Urinary bladder (tissue), 4 donors: Measurements from ENCODE around the gene CRYAB. TPM values are rescaled to one million over a fixed set of nuclear protein-coding genes. Genes with fewer than 3 reads are reported as not detected.
"Not testable (repeated sequence)": the region's sequence is repeated elsewhere in the genome, so short reads cannot be mapped to it uniquely, and the experiment has no call there.

Experiments used
- DNase-seq: peaks from one replicate; pipeline ENCODE4 v3.0.0-alpha.2; 2015; ENCODE audit errors: extremely low spot score
- H3K27ac ChIP-seq: one replicate; pipeline ENCODE4 v1.5.1; 2013; ENCODE audit warnings: low read depth, mild to moderate bottlenecking, moderate library complexity
- H3K36me3 ChIP-seq: one replicate; pipeline ENCODE4 v1.6.1; 2013; ENCODE audit warnings: mild to moderate bottlenecking, moderate library complexity; ENCODE audit not compliant: insufficient read depth
- H3K4me1 ChIP-seq: one replicate; pipeline ENCODE4 v1.6.1; 2013; ENCODE audit warnings: mild to moderate bottlenecking, moderate library complexity; ENCODE audit not compliant: insufficient read depth
- H3K4me3 ChIP-seq: one replicate; pipeline ENCODE4 v1.5.1; 2013; ENCODE audit warnings: low read depth, low read length
- WGBS: extraction: QIAGEN DNeasy Blood & Tissue Kit; methylation state at CpG from one replicate; pipeline ENCODE4 v1.1.7; 2013; 5-methylcytosine and 5-hydroxymethylcytosine counted together
- polyA plus RNA-seq: library from polyadenylated mRNA; stranded (reverse); fragments of 200-250 nt; gene quantifications from one replicate; pipeline ENCODE4 v1.2.3, GENCODE V29; 2013
- total RNA-seq: library from RNA; depleted of rRNA; stranded (reverse); fragments of >200 nt; gene quantifications from one replicate; pipeline ENCODE4 v1.2.3, GENCODE V29; 2014
- donor health status: healthy with polysubstance abuse.
- donor health status: healthy.

Gene CRYAB
- total and polyA plus RNA-seq, 2 donors: 21.3 to 231 TPM

DNA sequence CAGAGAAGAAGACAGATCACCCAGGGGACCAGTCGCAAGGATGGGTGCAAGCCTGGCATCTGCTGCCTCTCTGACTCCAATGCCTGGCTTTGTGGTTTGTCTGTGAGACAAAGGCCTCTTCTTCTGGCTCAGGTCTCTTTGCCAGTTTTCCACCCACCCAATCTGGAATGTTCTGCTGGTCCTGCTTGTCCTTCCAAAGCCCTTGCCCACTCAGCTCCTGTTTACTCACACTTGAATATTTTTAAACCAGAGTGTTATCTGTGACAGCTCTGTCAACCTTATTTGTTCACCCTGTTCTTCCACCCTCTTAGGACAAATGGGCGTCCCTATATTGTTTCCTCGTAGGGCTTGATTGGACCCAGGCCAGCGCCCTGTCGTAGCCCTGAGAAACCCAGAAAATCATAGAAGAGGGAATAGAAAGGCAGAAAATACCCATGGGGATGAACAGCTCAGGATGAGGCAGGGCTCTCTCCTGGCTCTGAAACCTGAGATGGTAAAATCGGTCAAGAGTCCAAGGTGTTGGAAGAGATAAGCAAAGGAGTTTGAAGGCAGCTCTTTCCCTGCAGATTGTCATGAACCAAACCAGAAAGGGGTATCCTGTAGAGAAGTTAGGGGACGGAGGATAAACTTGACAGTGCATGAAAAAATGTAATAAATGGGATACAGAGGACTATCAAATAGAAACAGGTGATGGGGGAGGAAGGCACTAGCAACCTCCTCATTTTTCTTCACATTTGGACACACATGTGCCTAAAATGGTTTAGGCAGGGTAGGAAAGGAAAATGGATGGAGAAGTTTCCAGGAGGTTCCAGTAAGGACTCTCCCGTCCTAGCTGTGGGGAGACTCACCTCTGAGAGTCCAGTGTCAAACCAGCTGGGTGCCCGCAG lies 651 bp downstream of the CRYAB start:
- 41% methylated on average over 9 of the region's 9 CpGs for WGBS
- no peak for DNase-seq
- no peaks in the 10 kb centered on the region for H3K36me3 ChIP-seq
- H3K4me3 ChIP-seq: peak overlapping the region; percentile 9
- no peaks in the 10 kb centered on the region for H3K4me1 ChIP-seq
- H3K27ac ChIP-seq: peak overlapping the region; percentile 86

DNA sequence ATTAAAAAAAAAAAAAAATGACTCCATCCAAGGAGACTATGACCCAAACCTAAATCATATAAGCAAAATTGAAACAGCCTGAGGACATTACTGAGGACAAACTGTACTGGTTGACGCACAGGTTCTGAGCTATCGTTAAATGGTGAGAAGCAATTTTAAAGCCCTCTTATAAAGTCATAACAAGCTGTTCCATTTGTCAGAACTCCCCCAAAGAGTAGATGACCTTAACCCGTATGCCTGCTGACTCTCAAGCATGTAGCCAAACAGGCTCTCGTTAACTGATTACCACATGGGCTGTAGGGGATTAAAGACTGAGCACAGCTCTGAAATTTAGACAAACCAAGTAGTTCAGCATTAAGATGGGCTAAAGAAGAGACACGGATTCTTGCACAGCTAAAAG lies 2.2 kb downstream of the CRYAB start:
- DNase-seq: no peak
- Histone ChIP-seq H3K36me3 (no peaks in the 10 kb centered on the region), H3K4me1 (no peaks in the 10 kb centered on the region), H3K27ac (no peak overlapping the region), H3K4me3 (no peak overlapping the region)
- WGBS: 53% methylated on average over 5 of the region's 5 CpGs

DNA sequence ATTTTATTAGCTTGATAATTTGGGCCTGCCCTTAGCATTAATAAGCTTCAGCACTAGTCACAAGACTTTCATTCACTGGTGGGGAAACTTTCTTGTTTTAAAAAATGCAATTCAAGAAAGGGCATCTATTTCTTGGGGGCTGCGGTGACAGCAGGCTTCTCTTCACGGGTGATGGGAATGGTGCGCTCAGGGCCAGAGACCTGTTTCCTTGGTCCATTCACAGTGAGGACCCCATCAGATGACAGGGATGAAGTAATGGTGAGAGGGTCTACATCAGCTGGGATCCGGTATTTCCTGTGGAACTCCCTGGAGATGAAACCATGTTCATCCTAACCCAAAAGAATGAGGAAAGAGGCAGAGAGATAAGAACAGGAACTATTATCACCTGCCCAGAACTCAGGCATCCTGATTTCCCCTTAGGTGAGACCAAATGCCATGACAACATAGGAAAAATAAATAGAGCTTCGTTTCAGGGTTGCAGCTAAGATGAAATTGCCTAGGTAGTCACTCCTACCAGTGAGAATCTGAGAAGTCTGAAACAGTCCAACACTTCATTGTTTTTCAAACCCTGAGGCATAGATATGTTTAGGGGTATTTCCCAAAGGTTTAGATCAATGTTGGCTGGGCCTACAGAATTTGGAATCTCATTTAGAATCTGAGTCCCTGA lies 2.8 kb downstream of the CRYAB start:
- no peak overlapping the region for H3K27ac ChIP-seq
- H3K4me1 ChIP-seq: no peaks in the 10 kb centered on the region
- H3K4me3 ChIP-seq: no peak overlapping the region
- H3K36me3 ChIP-seq: no peaks in the 10 kb centered on the region
- WGBS: 74% methylated on average over 5 of the region's 5 CpGs
- no peak for DNase-seq

DNA sequence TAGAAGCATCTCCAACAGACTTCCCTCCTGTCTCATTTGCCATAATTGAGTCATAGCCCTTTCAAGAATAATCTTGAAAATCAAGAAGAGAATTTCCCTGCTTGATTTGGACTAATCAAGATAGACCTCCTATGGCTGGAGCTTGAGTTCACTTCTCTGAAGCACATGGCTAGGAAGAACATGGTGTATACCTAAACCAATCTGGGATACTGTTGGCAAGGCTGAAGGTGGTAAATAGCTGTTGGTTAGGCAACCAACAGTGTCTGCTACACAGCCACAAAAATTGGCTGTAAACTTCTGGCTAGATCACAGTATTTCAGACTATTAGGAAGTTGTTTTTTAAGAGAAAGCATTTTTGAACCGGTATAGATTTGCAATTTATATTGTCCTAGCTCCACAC lies 4.9 kb downstream of the CRYAB start:
- Histone ChIP-seq H3K4me3 (no peak overlapping the region), H3K4me1 (no peaks in the 10 kb centered on the region), H3K36me3 (no peaks in the 10 kb centered on the region), H3K27ac (no peak overlapping the region)
- no peak for DNase-seq
- 86% methylated on average over 1 of the region's 1 CpG for WGBS

DNA sequence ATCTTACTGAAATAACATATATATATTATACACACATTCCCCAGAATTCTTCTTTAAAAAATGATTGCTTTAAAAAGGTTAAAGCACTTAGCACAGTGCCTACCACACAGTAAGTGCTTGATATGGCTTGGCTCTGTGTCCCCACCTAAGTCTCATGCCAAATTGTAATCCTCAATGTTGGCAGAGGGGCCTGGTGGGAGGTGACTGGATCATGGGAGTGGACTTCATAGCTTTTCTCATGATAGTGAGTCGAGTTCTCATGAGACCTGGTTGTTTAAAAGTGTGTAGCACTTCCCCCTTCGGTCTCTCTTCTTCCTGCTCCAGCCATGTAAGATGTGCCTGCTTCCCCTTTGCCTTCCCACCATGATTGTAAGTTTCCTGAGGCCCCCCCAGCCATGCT lies 6.2 kb downstream of the CRYAB start:
- Histone ChIP-seq H3K27ac (no peak overlapping the region), H3K4me3 (no peak overlapping the region), H3K4me1 (no peaks in the 10 kb centered on the region), H3K36me3 (no peaks in the 10 kb centered on the region)
- WGBS: 36% methylated on average over 2 of the region's 2 CpGs
- DNase-seq: no peak

DNA sequence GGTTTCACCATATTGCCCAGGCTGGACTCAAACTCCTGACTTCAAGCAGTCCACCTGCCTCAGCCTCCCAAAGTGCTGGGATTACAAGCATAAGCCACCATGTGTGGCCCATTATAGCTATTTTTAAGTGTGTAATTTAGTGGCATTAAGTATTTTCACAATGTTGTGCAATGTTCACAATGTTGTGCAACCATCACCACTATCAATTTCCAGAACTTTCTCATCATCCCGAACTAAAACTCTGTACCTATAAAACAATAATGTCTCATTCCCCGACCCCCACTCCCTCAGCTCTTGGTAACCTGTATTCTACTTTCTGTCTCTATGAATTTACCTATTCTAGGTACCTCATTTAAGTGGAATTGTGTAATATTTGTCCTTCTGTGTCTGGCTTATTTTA lies 24.7 kb downstream of the CRYAB start:
- DNase-seq: no peak
- WGBS: 90% methylated on average over 2 of the region's 2 CpGs
- H3K36me3 ChIP-seq: no peaks in the 10 kb centered on the region
- no peak overlapping the region for H3K4me3 ChIP-seq
- no peak overlapping the region for H3K27ac ChIP-seq
- H3K4me1 ChIP-seq: no peaks in the 10 kb centered on the region

DNA sequence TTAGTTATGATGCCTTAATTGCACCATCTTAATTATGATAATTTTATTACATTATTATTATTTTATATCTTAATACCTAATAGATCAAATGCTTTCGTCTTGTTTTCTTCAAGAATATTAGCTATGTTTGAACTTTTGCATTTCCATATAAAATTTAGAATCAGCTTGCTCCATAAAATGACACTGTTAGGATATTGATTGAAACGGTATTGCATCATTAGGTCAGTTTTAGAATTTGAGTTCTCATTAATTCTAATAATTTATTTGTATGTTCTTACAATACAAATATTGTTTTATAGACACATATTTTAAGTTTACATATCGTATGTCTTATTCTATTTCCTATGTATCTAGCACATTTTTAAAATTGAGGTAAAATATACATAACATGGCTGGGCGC lies 25.5 kb downstream of the CRYAB start:
- H3K27ac ChIP-seq: no peak overlapping the region
- no peaks in the 10 kb centered on the region for H3K36me3 ChIP-seq
- no peak for DNase-seq
- WGBS: 90% methylated on average over 4 of the region's 4 CpGs
- no peaks in the 10 kb centered on the region for H3K4me1 ChIP-seq
- H3K4me3 ChIP-seq: no peak overlapping the region

DNA sequence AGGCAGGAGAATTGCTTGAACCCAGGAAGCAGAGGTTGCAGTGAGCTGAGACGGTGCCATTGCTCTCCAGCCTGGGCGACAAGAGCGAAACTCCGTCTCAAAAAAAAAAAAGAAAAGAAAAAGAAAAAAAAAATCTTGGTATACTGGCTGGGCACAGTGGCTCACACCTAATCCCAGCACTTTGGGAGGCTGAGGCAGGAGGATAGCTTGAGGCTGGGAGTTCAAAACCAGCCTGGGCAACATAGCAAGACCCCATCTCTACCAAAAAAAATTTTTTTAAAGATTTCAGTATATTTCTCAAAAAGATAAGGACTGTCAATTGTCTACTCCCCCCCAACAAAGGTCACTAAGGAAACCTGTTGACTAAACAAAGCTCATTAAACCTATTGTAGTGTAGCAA lies 26.5 kb downstream of the CRYAB start:
- H3K36me3 ChIP-seq, DNase-seq, H3K27ac ChIP-seq, H3K4me3 ChIP-seq, H3K4me1 ChIP-seq: not testable (repeated sequence)
- WGBS: 79% methylated on average over 4 of the region's 4 CpGs

DNA sequence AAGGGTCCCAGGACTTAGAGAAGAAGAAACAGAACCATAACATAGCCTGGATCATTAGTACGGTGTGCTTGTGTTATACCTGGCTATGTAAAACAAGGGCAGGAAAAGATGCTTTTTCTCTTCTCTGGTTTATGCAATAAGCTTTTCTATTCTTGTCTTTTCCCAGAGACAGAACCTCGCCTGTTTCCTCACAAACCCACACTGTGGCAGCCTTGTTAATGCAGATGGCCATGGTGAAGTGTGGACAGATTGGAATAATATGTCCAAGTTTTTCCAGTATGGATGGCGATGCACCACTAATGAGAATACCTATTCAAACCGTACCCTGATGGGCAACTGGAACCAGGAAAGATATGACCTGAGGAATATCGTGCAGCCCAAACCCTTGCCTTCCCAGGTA lies 29.4 kb downstream of the CRYAB start:
- WGBS: 84% methylated on average over 5 of the region's 5 CpGs
- no peak overlapping the region for H3K27ac ChIP-seq

DNA sequence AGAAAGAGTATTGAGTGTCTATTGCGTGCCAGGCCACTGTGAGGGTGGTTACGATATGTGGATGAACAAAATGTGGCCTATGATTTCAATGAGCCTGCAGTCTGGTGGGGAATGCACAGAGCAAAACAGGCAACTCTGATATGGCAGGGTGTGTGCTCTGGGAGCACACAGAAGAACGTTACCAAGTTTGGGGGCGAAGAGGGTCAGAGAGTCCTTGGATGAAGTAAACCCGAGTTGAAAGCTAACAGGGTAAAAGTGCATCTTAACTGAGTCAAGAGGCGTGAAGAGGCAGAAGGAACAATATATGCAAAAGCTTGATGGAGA lies 32.0 kb downstream of the CRYAB start:
- DNase-seq: no peak
- Histone ChIP-seq H3K27ac (peak overlapping the region; percentile 89), H3K4me3 (peak overlapping the region; percentile 47), H3K36me3 (no peaks in the 10 kb centered on the region), H3K4me1 (no peaks in the 10 kb centered on the region)
- WGBS: 38% methylated on average over 6 of the region's 6 CpGs

More for the DNA sequence above, 29.4 kb downstream of the CRYAB start:
- DNase-seq: no peak
- Histone ChIP-seq H3K4me3 (no peak overlapping the region), H3K36me3 (no peaks in the 10 kb centered on the region), H3K4me1 (no peaks in the 10 kb centered on the region)

DNA sequence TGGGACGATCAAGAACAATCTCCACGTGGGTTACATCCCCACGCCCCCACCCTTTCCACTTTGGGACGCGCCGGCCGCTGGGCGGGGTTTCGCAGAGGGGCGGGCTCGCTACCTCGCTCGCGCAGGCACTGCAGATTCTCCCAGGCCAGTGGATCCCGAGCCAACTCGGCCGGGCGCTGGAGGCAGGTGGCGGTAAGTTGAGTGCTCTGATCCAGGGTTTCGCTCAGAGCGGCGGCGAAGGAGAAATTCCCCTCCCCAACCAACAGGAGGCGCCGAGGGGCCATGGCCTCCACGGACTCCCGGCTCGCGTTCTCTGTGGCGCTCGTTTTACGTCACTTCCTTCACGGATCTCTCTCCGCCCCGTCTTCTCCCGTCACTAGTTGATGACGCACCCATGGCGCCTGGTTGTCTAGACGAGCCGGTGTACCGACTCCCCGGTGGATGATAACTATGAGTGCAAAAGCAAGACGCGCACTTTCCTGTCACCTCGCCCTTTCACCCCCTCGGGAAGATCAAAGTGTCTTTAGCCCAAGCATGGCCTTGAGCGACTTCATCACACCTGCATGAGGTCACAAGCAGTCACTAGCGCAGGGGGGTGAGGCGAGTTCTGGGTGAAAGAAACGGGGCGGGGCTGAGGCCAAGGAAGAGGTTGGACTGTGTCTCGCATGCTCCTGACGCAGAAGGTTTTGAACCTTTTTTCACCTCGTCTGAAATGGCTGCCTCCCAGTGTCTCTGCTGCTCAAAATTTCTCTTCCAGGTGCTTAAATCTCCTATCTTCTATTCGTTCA lies 32.5 kb downstream of the CRYAB start, which contains the start of the genes CFAP68 and FDXACB1:
CFAP68 (plus strand) TSS at position 693 of the 788 bp plus-strand sequence; CDS start at position 713, 20 bp downstream.
FDXACB1 (minus strand) TSS at position 317 of the 788 bp plus-strand sequence; CDS start at position 284, 33 bp downstream.
- Histone ChIP-seq H3K27ac (peak within 1 kb of the TSS; percentile 90), H3K36me3 (no peaks in the 10 kb centered on the region), H3K4me3 (peak within 1 kb of the TSS; percentile 47), H3K4me1 (no peaks in the 10 kb centered on the region)
- peak; percentile 97 for DNase-seq
- WGBS: under 1% methylated on average over 55 of the region's 55 CpGs

DNA sequence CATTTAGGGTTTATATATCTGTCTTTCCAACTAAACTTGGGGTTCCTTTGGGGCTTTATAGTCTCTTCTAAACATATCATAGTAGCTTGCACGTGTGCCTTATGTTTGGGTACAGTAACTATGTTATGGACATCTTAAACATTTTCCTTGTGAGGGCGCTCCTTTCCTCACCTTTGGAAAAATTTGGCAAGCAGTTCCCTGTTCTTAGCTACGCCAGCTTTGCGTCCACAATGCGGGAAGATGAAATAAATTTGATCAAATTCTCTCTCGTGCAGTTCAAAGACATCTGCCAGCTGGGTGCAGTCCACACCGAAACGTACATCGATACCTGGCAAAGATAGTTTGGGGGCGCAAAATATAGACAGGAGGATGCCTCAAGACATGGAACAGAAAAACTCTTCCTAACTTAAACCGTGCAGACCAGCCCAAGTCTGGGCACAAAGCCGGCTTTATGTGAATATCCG lies 33.2 kb downstream of the CRYAB start:
- Histone ChIP-seq H3K36me3 (no peaks in the 10 kb centered on the region), H3K4me3 (peak overlapping the region; percentile 47), H3K27ac (peak overlapping the region; percentile 90), H3K4me1 (no peaks in the 10 kb centered on the region)
- WGBS: under 1% methylated on average over 13 of the region's 13 CpGs
- peak; percentile 15 for DNase-seq

DNA sequence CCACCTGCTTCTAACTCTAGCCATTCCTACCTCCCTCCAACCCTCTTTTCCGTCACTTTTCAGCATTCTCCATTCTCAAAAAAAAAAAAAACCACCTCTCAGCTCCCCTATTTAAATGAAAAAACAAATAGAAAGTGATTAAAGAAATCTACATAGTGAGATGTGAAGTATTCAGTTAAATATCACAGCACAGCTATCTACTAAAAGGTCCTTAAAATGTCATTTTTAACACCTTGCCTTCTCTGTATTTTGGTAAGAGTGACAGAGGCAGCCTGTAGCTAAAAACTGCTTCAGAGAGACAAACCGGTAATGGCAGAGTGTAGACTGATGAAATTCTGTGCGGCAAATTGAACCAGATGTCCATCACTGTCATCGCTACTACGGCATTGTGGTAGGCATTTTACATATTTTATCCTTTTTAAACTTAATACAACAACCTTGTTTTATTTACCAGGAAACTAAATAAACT lies 39.8 kb downstream of the CRYAB start:
- H3K27ac ChIP-seq: peak overlapping the region; percentile 84
- H3K36me3 ChIP-seq: peaks cover 2% of the 10 kb centered on the region
- WGBS: 57% methylated on average over 5 of the region's 5 CpGs
- H3K4me1 ChIP-seq: peaks cover 2% of the 10 kb centered on the region
- peak overlapping the region; percentile 93 for H3K4me3 ChIP-seq
- DNase-seq: no peak
